Endothelial cell of hepatic sinusoid (primary cell): ENCODE measurements around the gene B3GNT7.

ENCODE experiments used
- in situ Hi-C: cut with HindIII; loops from 2 replicates; pipeline ENCODE4 v1.10.0; 2017; ENCODE audit warnings: low sequenced_read_pairs

The B3GNT7 gene

DNA sequence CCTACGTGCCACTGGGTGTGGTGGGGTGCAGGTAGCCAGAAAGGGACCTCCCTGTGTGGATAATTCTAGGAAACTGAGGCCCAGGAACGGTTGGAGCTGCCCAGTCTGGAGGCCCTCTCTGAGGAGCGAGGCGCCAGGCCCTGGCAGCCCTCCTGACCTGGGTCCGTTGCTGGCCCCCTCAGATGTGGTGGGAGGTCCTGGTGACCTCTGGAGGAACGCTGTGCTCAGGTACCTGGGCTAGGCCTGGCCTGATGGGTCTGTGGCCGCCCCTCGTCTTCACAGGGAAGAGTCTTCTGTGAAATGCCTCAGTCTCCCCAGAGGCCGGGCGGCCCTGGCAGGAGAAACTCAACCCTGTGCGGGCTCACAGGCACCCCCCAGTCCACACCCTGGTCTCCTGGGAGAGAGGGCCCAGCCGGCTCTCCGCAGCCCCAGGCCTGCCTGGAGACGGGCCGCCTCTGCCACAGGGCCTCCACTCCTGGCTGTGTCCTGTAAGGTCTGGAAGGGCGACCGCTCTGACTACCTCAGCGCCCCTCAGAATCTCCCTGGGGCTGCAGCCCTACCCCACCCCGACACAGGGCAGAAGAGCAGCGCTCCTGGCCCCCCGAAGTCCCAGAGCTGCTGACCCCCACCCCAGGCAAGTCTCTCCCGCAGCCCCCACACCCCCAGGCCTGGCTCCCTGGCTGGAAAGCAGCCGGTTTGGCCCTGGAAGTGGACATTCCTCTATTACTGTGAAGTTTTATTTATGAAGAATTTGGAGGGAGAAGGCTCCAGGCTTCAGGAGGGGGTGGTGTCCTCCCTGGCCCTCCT, 3.7 kb downstream of the B3GNT7 start:
- in situ Hi-C loops, result no loop called here

DNA sequence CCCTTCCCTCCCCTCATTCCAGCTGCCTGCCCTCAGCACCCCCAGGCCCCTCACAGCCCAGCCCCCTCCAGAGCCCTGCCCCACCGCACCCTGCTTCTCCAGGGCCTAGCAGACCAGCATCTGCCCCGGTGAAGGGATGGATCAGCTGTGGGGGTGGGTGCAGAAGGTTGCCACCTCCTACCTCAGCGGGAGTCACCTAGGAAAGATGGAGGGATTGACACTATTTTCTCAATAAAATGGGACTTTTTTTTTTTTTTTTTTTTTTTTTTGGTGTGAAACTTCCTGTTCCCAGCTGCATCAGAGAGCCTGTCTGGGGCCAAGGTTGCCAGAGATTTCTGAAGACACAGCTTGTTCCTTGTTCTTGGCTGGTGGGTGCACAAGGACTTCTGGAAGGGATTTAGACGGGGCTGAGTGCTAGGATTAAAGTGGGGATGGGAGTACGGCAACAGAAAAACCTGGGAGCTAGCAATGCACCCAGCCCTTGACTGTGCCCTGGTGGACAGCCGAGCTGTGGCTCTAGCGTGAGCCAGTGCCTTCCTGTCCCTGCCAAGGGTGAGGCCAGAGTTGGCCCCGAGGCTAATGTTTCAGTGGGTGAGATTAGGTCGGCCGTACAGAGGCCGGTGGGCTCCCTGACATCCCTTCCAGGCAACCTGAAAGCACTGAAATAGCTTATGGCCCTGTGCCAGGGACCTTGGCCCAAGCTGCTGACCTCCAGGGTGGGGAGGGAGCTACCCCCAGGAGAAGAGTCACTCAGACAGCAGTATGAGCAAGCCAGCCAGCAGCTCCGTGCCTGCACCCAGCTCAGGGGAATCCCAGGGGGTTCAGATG, 4.6 kb downstream of the B3GNT7 start:
- in situ Hi-C loops, result loop anchor here (25.0 kb wide), 1 partner anchor 163 kb away; no protein-coding TSS in a partner anchor

DNA sequence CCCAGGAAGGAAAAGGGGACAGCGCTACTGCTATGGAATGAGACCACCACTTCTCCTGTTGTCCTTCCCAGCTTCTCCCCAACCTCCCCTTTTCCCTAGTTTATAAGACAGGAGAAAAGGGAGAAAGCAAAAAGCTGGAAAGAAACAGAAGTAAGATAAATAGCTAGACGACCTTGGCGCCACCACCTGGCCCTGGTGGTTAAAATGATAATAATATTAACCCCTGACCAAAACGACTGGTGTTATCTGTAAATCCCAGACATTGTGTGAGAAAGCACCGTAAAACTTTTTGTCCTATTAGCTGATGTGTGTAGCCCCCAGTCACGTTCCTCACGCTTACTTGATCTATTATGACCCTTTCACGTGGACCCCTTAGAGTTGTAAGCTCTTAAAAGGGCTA, 5.2 kb downstream of the B3GNT7 start:
- in situ Hi-C loops, result loop anchor here (25.0 kb wide), 1 partner anchor 163 kb away; no protein-coding TSS in a partner anchor

DNA sequence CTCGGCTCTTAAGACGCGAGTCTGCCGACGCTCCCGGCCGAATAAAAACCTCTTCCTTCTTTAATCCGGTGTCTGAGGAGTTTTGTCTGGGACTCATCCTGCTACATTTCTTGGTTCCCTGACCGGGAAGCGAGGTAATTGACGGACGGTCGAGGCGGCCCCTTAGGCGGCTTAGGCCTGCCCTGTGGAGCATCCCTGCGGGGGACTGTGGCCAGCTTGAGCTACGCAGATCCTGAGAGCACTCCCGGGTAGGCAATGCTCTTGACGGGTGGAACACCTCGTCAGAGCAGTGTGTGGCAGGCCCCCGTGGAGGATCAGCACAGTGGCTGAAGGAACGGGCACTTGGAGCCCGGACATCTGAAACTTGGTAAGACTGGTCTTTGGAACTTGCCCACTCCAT, 5.6 kb downstream of the B3GNT7 start:
- in situ Hi-C loops, result loop anchor here (25.0 kb wide), 1 partner anchor 164 kb away; no protein-coding TSS in a partner anchor

DNA sequence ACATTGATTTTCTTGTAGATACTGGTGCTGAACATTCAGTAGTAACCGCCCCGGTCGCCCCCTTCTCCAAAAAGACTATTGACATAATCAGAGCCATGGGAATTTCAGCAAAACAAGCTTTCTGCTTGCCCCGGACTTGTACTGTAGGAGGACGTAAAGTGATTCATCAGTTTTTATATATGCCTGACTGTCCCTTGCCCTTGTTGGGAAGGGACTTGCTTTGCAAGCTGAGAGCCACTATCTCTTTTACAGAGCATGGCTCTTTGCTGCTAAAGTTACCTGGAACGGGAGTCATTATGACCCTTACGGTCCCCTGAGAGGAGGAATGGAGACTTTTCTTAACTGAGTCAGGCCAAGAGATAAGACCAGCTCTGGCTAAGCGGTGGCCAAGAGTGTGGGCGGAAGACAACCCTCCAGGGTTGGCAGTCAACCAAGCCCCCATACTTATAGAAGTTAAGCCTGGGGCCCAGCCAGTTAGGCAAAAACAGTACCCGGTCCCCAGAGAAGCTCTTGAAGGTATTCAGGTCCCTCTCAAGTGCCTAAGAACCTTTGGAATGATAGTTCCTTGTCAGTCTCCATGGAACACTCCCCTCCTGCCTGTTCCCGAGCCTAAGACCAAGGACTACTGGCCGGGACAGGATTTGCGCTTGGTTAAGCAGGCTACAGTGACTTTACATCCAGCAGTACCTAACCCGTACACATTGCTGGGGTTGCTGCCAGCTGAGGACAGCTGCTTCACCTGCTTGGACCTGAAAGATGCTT, 8.1 kb downstream of the B3GNT7 start:
- in situ Hi-C loops, result loop anchor here (25.0 kb wide), 1 partner anchor 166 kb away; no protein-coding TSS in a partner anchor

DNA sequence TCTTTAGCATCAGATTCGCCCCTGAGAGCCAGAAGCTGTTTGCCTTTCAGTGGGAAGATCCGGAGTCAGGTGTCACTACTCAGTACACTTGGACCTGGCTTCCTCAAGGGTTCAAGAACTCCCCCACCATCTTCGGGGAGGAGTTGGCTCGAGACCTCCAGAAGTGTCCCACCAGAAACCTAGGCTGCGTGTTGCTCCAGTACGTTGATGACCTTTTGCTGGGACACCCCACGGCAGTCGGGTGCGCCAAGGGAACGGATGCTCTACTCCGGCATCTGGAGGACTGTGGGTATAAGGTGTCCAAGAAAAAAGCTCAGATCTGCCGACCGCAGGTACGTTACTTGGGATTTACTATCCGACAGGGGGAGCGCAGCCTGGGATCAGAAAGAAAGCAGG, 8.7 kb downstream of the B3GNT7 start:
- in situ Hi-C loops, result loop anchor here (25.0 kb wide), 1 partner anchor 167 kb away; no protein-coding TSS in a partner anchor

DNA sequence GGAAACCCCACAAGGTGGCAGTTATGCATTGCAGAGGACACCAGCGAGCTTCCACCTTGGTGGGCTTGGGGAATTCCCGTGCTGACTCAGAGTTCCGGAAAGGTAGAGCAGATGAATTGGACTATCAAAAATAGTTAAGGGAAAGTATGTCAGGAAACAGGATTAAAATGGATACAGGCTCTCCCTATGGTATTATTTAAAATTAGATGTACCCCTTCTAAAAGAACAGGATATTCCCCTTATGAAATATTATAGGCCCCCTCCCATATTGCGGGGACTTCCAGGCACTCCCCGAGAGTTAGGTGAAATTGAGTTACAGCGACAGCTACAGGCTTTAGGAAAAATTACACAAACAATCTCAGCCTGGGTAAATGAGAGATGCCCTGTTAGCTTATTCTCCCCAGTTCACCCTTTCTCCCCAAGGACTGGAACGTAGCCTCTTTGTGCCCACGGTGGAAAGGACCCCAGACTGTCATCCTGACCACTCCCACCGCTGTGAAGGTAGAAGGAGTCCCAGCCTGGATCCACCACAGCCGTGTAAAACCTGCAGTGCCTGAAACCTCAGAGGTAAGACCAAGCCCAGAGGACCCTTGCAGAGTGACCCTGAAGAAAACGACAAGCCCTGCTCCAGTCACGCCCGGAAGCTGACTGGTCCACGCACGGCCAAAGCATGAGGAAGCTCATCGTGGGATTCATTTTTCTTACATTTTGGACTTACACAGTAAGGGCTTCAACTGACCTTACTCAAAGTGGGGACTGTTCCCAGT, 10.3 kb downstream of the B3GNT7 start:
- in situ Hi-C loops, result loop anchor here (25.0 kb wide), 1 partner anchor 168 kb away; no protein-coding TSS in a partner anchor

DNA sequence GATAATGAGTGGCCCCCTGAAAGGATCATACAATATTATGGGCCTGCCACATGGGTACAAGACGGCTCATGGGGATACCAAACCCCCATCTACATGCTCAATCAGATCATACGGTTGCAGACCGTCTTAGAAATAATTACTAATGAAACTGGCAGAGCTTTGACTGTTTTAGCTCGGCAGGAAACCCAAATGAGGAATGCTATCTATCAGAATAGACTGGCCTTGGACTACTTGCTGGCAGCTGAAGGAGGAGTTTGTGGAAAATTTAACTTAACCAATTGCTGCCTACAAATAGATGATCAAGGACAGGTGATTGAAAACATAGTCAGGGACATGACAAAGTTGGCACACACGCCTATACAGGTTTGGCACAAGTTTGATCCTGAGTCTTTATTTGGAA, 12.2 kb downstream of the B3GNT7 start:
- in situ Hi-C loops, result loop anchor here (25.0 kb wide), 1 partner anchor 170 kb away; no protein-coding TSS in a partner anchor

DNA sequence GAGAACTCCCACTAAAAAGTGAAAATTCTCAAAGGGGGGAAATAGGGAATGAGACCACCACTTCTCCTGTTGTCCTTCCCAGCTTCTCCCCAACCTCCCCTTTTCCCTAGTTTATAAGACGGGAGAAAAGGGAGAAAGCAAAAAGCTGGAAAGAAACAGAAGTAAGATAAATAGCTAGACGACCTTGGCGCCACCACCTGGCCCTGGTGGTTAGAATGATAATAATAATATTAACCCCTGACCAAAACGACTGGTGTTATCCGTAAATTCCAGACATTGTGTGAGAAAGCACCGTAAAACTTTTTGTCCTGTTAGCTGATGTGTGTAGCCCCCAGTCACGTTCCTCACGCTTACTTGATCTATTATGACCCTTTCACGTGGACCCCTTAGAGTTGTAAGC, 12.8 kb downstream of the B3GNT7 start:
- in situ Hi-C loops, result loop anchor here (25.0 kb wide), 1 partner anchor 171 kb away; no protein-coding TSS in a partner anchor

DNA sequence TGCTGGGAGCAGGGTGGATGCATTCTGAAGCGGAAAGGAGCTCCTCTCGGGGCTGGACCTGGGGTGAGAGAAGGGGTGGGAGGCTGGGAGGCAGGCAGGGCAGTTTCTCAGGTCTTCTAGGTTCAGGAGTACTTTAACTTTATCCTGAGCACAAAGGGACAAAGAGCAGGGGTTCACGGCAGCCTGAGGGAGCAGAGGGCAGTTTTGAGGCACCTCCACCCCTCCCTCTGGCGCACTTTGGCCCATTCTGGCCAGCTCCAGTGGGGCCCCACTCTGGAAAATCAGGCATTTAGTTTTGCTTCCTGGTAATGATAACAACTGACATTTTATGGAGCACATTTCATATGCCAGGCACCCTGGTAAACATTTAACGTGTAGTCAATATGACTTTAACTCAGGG, 14.3 kb downstream of the B3GNT7 start:
- in situ Hi-C loops, result loop anchor here (5.0 to 25.0 kb wide), 2 partner anchors 87 to 172 kb away; no protein-coding TSS in a partner anchor

DNA sequence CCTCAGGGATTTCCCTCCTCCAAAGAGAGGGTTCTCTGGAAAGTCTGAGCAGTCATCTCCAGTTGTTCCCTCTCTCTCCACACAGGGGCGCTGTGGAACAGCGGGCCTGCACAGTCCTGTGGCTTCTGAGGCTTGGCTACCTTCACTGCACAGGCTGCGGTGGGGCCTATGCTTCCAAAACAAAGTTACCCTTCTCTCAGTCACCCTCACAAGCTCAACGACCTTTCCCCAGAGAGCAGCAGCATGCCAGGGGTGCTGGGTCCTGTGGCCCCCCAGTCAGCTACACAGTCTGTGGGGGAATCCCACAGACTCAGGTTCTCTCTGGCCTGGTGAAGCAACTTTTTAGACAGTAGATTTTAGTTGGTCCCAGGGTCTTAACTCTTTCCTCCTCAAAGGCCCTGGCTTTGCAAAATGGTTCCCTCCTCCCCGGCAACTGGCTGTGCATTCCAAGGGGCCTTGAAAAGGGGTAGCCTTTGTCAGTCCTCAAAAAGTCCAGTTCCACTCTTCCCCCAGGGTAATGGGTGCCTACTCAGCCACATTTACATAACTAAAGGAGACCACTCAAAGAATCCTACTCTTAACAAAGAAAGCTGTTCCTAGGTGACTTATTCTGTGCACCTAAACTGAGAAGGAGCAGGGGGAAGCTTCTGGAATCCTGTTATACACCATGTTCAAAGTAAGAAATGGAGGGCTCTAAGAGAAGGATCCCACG, 14.9 kb downstream of the B3GNT7 start:
- in situ Hi-C loops, result loop anchor here (5.0 to 25.0 kb wide), 2 partner anchors 88 to 173 kb away; no protein-coding TSS in a partner anchor

DNA sequence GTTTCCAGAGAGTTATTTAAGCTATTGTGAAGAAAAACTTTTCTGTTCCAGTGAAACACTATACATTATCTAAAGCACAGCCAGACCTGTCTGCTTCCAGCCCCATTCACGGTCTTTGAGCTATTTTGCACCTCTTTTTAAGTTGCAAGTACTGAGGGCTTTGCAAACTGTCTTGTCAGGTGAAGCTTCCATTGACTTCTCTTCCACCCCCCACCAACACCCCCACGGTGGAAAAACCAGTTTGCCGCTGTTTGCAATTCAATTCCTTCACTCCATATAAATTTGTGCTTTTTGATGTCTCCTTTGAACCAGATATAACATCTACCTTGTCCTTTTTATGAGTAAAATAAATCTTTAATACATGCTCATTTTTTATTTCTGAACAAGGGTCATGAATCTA, 15.7 kb downstream of the B3GNT7 start:
- in situ Hi-C loops, result loop anchor here (5.0 to 25.0 kb wide), 2 partner anchors 89 to 174 kb away; no protein-coding TSS in a partner anchor

DNA sequence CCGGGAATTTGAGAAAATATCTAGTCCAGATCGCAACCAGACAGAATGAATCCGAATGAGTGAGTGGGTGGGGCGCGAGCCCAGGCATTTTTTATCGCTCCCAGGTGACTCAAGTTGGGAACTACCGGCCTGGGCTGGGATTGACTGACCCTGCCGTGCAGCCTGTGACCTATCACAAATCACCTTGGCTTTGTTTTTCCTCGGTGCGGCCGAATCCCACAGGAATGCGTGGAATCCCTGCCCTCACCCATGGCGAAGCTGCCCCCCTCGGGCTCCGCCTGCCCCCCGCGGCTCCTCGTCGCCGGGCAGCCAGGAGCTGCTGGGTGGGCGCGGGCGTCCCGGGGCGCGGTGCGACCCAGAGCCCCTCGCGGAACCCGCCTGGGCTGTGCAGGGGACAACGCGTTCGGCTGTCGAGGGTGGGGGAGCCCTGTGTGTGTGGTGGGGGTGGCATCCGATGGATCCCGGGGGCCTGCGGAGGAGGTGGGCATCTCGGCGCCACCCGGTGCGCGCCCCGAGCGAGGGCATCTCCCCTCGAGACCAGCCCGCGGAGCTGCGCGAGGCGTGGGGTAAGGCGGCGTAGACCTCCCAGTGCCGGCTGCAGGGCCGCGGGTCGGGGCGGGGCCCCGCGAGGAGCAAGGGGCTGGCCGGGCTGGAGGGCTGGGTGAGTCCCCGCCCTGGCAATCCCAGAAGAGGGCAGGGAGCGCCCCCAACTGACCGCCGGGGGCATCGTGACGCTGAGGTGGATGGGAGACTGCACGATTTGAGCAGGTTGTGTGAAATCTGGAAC, 16.5 kb downstream of the B3GNT7 start:
- in situ Hi-C loops, result loop anchor here (5.0 to 25.0 kb wide), 2 partner anchors 90 to 175 kb away; no protein-coding TSS in a partner anchor

DNA sequence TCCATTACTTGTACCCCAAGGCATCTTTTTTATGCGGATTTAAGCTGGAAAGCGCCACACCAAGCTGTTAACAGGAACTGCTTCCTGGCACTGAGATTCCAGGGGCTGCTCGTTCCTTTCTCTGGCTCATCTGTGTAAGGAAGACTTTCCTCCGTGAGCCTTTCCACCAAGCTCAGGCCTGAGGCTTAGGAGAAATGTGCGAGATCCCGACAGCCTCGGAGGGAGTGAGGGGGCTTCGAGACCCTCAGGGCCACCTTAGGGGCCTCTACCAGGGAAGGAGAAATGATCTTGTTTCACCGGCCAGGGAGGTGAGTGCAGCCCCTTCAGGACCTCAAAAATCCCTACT, 17.1 kb downstream of the B3GNT7 start:
- in situ Hi-C loops, result loop anchor here (5.0 to 25.0 kb wide), 2 partner anchors 90 to 175 kb away; no protein-coding TSS in a partner anchor

DNA sequence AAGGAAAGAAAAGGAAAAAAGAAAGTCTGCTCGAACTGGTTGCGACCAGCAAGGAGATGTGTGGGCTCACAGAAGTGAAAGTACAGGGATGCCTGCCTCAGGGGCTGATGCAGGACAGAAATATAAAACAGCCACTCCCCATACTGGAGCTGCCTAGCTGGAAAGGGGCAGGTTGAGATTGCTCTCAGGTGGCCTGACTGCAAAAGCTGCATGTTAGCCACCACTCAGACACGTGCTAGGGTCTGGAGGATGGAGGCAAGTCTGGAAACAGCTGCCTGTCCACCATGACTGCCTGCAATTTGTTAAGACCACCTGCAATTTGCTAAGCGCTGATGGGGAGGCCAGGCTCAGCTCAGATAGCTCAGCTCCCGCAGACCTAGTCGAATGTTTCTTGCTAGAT, 17.9 kb downstream of the B3GNT7 start:
- in situ Hi-C loops, result loop anchor here (5.0 to 25.0 kb wide), 2 partner anchors 91 to 176 kb away; no protein-coding TSS in a partner anchor

DNA sequence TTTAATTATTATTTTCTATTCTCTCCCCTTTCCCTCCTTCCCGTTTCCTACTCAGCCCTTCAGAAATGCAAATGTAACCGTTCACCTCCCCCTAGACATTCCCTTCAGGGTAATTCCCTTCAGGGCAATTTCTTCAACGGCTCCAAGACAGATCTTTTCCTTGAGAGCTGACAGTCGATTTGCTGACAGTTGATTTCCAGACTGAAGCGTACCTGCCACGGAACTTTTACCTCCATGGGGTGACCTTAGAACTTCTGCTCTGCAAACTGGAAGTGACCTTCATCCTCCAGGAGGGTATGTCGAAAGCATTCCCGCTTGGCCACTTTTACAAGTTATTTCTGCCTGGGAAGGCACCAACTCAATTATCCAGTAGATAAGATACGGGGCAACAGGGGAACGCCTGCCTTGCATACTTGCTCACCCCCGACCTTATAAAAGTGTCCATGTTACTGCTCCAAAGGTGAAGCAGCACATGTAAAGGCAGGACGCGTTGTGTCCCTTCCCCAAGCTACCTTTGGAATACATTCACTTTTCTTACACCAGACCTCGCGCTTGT, 18.5 kb downstream of the B3GNT7 start:
- in situ Hi-C loops, result loop anchor here (5.0 to 25.0 kb wide), 2 partner anchors 92 to 177 kb away; no protein-coding TSS in a partner anchor

DNA sequence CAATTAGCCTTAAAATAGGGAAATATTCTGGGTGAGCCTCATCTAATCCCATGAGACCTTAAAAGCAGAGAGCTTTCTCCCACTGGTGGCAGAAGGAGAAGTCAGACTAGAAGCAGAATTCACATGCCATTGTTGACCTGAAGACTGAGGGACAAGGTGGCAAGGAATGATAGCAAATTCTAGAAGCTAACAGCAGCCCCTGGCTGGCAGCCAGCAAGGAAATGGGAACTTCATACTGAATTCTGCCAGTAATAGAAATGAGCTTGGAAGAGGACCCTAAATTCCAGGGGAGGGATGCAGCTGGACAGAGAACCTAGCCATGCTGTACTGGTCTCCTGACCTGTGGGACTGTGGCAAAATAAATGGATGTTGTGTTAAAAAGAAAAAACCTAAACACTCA, 19.5 kb downstream of the B3GNT7 start:
- in situ Hi-C loops, result loop anchor here (25.0 kb wide), 1 partner anchor 178 kb away; no protein-coding TSS in a partner anchor
